Naive thymus-derived CD8-positive, alpha-beta T cell (primary cell): ENCODE results near the gene HNRNPL. TPM values are rescaled to one million over a fixed set of nuclear protein-coding genes. Genes with fewer than 3 reads are reported as not detected.

Source experiments
- ATAC-seq, 2 donors: fragments of 150-1000 bp; cut with Tn5 transposase in 1 of 2; sonication (Bioruptor Pico), chemical (Tn5 transposase) in 1 of 2; 1 replicate in 1 of 2; 2 replicates in 1 of 2; pipeline ENCODE4 v1.10.0; 2021; ENCODE audit warnings: mild to moderate bottlenecking in 2 of 2, moderate library complexity in 2 of 2
- POLR2A ChIA-PET: fragments of 350-600 bp; sonication (Branson Sonifier 250); formaldehyde crosslinking; loops from one replicate; lab custom pipeline; 2021; ENCODE audit warnings: antibody characterized with exemption; lab: Charles Lee
- DNase-seq, 10 donors: peaks; one replicate each; pipeline versions ENCODE4 v3.0.0 to v3.0.0-alpha.2; 2020 to 2022
- H3K27ac Mint-ChIP-seq, 10 donors: one replicate each; pipeline ENCODE4 v1.8.0; 2020 to 2022; ENCODE audit warnings: mild to moderate bottlenecking in 10 of 10, mixed read lengths in 10 of 10, moderate library complexity in 4 of 10, inconsistent platforms in 1 of 10
- H3K27me3 Mint-ChIP-seq, 5 donors: one replicate each; pipeline ENCODE4 v1.8.0; 2021 to 2022; ENCODE audit warnings: mixed read lengths in 5 of 5
- H3K36me3 Mint-ChIP-seq, 3 donors: one replicate each; pipeline ENCODE4 v1.8.0; 2020 to 2022; ENCODE audit warnings: mixed read lengths in 3 of 3, mild to moderate bottlenecking in 2 of 3, inconsistent platforms in 1 of 3
- H3K4me1 Mint-ChIP-seq, 4 donors: one replicate each; pipeline ENCODE4 v1.8.0; 2021 to 2022; ENCODE audit warnings: mixed read lengths in 4 of 4
- H3K4me3 Mint-ChIP-seq, 10 donors: one replicate each; pipeline ENCODE4 v1.8.0; 2020 to 2022; ENCODE audit warnings: mild to moderate bottlenecking in 10 of 10, mixed read lengths in 10 of 10, moderate library complexity in 6 of 10, inconsistent platforms in 1 of 10
- H3K9me3 Mint-ChIP-seq, 9 donors: one replicate each; pipeline ENCODE4 v1.8.0; 2020 to 2022; ENCODE audit warnings: mixed read lengths in 9 of 9, mild to moderate bottlenecking in 3 of 9, inconsistent platforms in 1 of 9, moderate library complexity in 1 of 9
- polyA plus RNA-seq, 3 donors: library from polyadenylated mRNA; unstranded; fragments of 300-500 nt; fragmentation: Illumina TruSeq; gene quantifications; one replicate each; pipeline ENCODE4 v1.2.3, GENCODE V29; 2021
- total RNA-seq, 8 experiments: library from RNA in 2 of 8; stranded (reverse) in 2 of 8; gene quantifications; one replicate each; pipeline ENCODE4 v1.2.3 and lab custom pipeline; 2021 to 2026

HNRNPL gene
- total and polyA plus RNA-seq, 5 experiments from 2014 or later = 70.6 to 406 (median 77.6) TPM

DNA sequence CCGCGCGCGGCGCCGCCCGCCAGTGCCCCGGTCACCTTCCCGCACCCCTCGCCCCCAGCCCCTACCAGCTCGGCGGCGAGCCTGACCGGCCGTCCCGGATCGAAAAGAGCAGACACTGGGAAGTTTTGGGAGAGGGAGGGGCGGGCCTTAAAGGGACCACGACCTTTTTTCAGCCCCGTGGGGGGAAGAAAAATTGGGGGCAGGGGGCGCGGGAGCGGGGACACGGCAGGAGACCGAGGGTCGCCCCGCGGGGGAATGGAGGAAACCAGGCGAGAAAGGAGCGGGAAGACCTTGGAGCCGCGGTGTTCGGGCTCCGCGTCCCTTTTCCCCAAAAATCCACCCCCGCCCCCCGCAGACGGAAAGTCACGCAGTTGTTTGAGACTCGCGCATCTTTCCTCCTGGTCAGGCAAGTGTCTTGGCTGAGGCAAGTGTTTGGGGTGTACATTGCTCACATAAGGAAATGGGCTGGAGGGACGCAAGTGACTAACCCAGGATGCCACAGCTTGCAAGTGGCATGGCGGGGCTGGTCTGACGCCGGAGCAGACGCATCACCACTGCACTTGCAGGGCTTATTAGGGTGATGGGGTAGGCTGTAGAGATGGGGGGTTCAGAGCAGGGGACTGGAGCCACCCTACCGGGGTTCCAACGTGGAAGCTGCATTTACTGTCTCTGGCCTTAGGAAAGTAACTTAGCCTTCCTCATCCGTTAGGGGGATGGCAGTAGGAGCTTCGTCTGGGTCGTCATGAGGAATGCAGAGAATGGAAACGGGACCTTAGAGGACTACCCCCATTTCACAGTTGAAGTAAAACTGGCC lies 2.7 kb upstream of the HNRNPL start:
- peak in 7 of 10 donors; percentile 41 to 77 (median 46) for DNase-seq
- ATAC-seq = no peak
- POLR2A ChIA-PET = interaction anchor here (0.7 to 9.5 kb wide), 9 partner anchors 10 to 538 kb away, joined by 3 to 302 read pairs (median 8); partner anchors contain the start of genes ECH1, MRPS12, PAF1 and RINL
- H3K27me3 Mint-ChIP-seq = peaks cover 0 to 3% (median 0%) of the 10 kb centered on the region in 5 donors
- peaks cover 25 to 56% (median 51%) of the 10 kb centered on the region in 4 donors for H3K4me1 Mint-ChIP-seq
- H3K27ac Mint-ChIP-seq = peak overlapping the region; percentile 91 to 98 (median 96)
- peak overlapping the region; percentile 85 to 98 (median 92) for H3K4me3 Mint-ChIP-seq
- H3K9me3 Mint-ChIP-seq = peaks cover 0 to 4% (median 0%) of the 10 kb centered on the region in 9 donors
- peaks cover 0 to 17% (median 7%) of the 10 kb centered on the region in 3 donors for H3K36me3 Mint-ChIP-seq

DNA sequence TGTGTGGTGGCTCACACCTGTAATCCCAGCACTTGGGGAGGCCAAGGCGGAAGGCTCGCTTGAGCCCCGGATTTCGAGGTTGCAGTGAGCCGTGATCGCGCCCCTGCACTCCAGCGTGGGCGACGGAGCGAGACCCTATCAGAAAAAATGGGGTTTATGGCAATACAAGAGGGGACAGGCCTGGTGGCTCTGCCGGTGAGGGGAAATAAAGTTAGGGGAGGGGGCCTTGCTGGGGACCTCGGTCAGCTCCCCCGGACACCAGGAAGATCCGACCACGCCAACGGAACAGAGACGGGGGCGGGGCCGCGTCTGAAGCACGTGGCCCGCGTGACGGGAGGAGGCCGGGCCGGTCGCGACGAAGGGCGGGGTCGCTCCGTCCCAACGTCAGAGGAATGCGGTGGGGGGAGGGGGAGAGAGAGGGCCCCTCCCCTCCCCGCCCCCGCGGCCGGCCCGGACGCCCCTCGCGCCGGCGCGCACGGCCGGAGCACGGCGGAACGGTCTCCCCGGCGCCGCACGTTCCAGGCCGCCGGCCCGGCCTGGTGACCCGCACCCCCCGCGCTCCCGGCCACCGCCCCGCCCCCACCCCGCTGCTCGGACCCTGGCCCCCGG lies 1.9 kb upstream of the HNRNPL start:
- H3K9me3 Mint-ChIP-seq = peaks cover 0 to 4% (median 0%) of the 10 kb centered on the region in 9 donors
- peaks cover 24 to 56% (median 50%) of the 10 kb centered on the region in 4 donors for H3K4me1 Mint-ChIP-seq
- H3K36me3 Mint-ChIP-seq = peaks cover 0 to 24% (median 7%) of the 10 kb centered on the region in 3 donors

DNA sequence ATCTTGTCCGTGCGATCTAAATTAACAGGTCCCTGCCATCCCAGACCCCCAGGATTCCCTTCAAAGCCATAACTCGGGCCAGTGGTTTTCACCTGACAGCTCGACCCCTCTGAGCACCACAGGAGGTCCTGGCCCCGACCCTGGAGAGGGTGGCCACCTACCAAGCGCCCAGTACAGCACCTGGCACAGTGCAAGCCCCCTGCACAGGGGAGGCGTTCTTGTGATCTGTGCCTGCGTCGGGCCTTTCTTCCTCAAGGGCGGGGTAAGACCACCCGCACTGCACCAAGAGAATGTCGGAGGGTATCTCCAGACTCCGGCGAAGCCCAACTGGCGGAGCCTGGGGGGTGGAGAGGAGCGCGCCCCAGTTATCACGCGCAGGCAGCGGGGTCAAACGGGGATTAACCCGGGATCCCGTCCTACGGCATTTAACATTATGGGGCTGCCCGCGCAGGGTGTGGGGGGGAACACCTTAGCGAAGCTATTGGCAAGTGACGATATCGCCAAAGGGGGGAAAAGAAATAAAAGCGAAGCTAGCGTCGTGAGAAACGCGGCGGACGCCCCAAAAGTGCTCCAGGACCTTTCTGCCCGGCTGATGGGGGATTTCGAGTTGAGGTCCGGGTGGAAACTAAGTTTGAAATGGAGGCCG lies 1.3 kb upstream of the HNRNPL start:
- peak in 9 of 10 donors; percentile 32 to 76 (median 51) for DNase-seq

More for the DNA sequence above, 1.9 kb upstream of the HNRNPL start:
- POLR2A ChIA-PET = interaction anchor here (0.6 to 9.5 kb wide), 15 partner anchors 10 to 553 kb away, joined by 3 to 302 read pairs (median 8); partner anchors contain the start of genes ECH1, MRPS12, NFKBIB and RINL
- ATAC-seq (no peak), DNase-seq (peak; percentile 78 to 94 (median 85))
- Mint-ChIP-seq H3K4me3 (peak overlapping the region; percentile 92 to 99 (median 95)), H3K27ac (peak overlapping the region; percentile 95 to 100 (median 99)), H3K27me3 (peaks cover 0 to 3% (median 0%) of the 10 kb centered on the region in 5 donors)

DNA sequence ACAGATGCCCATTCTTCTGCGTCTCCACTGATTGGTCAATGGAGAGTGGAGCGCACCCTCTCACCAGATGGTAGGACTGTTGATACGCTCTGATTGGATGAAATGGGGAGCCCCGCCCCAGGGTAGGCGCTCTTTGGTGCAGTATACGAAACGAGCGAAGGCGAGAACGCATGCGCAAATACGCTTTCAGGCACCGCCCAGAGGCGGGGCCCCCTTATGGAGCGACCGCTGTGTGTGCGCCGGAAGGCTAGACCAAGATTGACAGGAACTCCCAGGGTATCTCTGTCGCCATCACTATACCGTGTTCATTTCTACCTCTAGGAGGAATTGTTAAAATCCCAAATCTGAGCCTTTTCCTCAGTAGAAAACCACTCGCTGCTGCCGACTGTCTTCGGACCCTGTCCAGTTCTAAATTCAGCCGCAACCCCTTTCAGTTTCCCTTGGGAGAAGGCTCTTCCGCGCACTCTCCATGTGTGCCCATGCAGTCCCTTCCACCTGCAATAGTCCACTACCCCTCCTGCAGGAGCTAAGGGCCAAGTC lies 720 bp upstream of the HNRNPL start:
- H3K27me3 Mint-ChIP-seq = peaks cover 0 to 3% (median 0%) of the 10 kb centered on the region in 5 donors
- H3K36me3 Mint-ChIP-seq = peaks cover 2 to 35% (median 15%) of the 10 kb centered on the region in 3 donors
- DNase-seq (peak in 8 of 10 donors; percentile 92 to 100 (median 99)), ATAC-seq (peak; percentile 76 to 79)
- peaks cover 25 to 59% (median 55%) of the 10 kb centered on the region in 4 donors for H3K4me1 Mint-ChIP-seq
- POLR2A ChIA-PET = interaction anchor here (0.5 to 9.5 kb wide), 16 partner anchors 8 to 630 kb away, joined by 3 to 302 read pairs (median 7); partner anchors contain the start of genes ECH1, MRPS12, NFKBIB and RINL
- peaks cover 0 to 4% (median 0%) of the 10 kb centered on the region in 9 donors for H3K9me3 Mint-ChIP-seq
- peak overlapping the region; percentile 92 to 99 (median 95) for H3K4me3 Mint-ChIP-seq
- peak overlapping the region; percentile 95 to 100 (median 99) for H3K27ac Mint-ChIP-seq

More for the DNA sequence above, 1.3 kb upstream of the HNRNPL start:
- POLR2A ChIA-PET = interaction anchor here (0.5 to 9.5 kb wide), 16 partner anchors 9 to 553 kb away, joined by 3 to 302 read pairs (median 8); partner anchors contain the start of genes ECH1, MRPS12, NFKBIB and RINL
- peak overlapping the region; percentile 92 to 99 (median 95) for H3K4me3 Mint-ChIP-seq
- H3K4me1 Mint-ChIP-seq = peaks cover 23 to 53% (median 50%) of the 10 kb centered on the region in 4 donors
- H3K9me3 Mint-ChIP-seq = peaks cover 0 to 4% (median 0%) of the 10 kb centered on the region in 9 donors
- ATAC-seq = no peak
- peak overlapping the region; percentile 95 to 100 (median 99) for H3K27ac Mint-ChIP-seq
- H3K36me3 Mint-ChIP-seq = peaks cover 0 to 30% (median 11%) of the 10 kb centered on the region in 3 donors
- peaks cover 0 to 3% (median 0%) of the 10 kb centered on the region in 5 donors for H3K27me3 Mint-ChIP-seq

DNA sequence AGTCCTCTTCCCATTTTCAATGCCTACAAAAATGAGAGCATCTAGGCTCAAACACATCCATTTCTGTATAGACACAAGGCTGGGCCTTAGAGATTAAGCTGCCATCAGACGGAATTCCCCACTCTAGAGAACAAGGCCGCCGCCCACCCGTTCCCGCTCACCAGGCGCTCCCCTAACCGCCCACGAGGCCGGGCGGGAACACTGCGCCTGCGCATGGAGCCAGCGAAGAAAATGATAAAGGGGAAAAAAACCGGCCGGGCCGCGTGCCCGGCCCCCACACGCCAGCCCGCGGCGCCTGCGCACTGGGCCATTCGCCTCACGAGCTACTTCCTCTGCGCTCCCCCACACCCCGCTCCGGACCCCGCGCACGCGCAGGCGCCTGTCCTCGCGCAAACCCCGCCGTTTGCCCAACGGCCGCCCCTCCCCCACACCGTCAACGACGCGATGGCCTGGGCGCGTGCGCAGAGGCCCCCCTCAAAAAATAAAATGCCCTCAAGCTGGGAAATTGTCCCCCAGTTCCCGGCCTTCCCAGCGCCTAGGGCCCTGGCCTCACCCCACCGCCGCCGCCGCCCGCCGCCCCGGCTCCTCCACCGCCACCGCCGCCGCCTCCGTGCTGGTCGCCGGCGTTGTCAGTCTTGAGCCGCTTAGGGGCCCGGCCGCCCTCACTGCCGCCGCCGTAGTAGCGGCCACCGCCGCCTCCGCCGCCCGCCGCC lies 483 bp downstream of the HNRNPL start:
- peaks cover 5 to 48% (median 20%) of the 10 kb centered on the region in 3 donors for H3K36me3 Mint-ChIP-seq
- peak; percentile 19 to 26 for ATAC-seq

DNA sequence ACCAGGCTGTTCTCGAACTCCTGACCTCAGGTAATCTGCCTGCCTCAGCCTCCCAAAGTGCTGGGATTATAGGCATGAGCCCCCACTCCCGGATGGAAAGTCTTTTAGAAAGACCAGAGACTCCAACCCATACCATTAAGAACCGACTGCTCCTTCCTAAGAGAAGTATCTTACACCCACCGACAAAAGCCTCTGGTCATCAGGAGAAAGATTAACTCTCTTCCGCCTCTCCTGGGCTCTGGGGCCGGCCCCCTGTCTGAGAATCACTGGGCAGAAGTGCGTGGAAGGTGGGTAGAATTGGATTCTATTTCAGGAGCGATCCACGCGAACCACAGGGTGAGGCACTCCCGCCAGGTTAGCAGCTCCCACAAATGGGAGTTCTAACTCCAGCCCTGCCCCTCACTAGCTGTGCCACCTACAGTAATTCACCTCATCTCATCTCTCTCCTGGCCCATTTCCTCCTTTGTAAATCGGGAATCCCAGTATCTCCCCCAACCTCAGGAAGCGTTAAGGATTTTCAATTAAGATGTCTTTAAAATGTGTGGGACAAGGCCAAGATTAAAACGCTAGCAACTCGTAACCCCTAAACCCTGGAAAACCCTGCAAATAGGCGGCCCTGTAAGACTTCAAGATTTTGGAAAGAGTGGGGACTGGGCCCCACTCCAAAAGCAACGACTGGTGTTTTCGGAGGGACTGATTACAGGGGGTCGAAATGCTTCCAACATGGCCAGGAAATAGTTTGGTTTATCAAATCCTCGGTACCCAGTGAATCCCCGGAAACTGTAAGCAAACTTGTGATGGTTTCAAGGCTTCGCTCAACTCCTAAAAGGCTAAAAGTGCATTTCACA lies 1.3 kb downstream of the HNRNPL start:
- H3K9me3 Mint-ChIP-seq = peaks cover 0 to 4% (median 0%) of the 10 kb centered on the region in 9 donors
- ATAC-seq (no peak), DNase-seq (no peak)
- POLR2A ChIA-PET = interaction anchor here (0.6 to 9.5 kb wide), 21 partner anchors 9 to 1041 kb away, joined by 3 to 302 read pairs (median 6); partner anchors contain the start of genes ECH1, EIF3K, FAM98C and MAP4K1
- H3K4me1 Mint-ChIP-seq = peaks cover 35 to 71% (median 67%) of the 10 kb centered on the region in 4 donors
- H3K4me3 Mint-ChIP-seq = peak overlapping the region; percentile 92 to 99 (median 94)
- peaks cover 0 to 3% (median 0%) of the 10 kb centered on the region in 5 donors for H3K27me3 Mint-ChIP-seq
- H3K27ac Mint-ChIP-seq = peak overlapping the region; percentile 88 to 100 (median 98)
- peaks cover 5 to 55% (median 28%) of the 10 kb centered on the region in 3 donors for H3K36me3 Mint-ChIP-seq

More for the DNA sequence above, 483 bp downstream of the HNRNPL start:
- POLR2A ChIA-PET = interaction anchor here (0.6 to 9.5 kb wide), 24 partner anchors 9 to 1041 kb away, joined by 3 to 302 read pairs (median 6); partner anchors contain the start of genes ECH1, EIF3K, FAM98C and MAP4K1
- H3K27ac Mint-ChIP-seq = peak overlapping the region; percentile 95 to 100 (median 98)
- H3K27me3 Mint-ChIP-seq = peaks cover 0 to 3% (median 0%) of the 10 kb centered on the region in 5 donors
- H3K4me1 Mint-ChIP-seq = peaks cover 31 to 66% (median 61%) of the 10 kb centered on the region in 4 donors
- peak overlapping the region; percentile 92 to 99 (median 95) for H3K4me3 Mint-ChIP-seq
- DNase-seq = peak; percentile 94 to 100 (median 97)
- peaks cover 0 to 4% (median 0%) of the 10 kb centered on the region in 9 donors for H3K9me3 Mint-ChIP-seq

DNA sequence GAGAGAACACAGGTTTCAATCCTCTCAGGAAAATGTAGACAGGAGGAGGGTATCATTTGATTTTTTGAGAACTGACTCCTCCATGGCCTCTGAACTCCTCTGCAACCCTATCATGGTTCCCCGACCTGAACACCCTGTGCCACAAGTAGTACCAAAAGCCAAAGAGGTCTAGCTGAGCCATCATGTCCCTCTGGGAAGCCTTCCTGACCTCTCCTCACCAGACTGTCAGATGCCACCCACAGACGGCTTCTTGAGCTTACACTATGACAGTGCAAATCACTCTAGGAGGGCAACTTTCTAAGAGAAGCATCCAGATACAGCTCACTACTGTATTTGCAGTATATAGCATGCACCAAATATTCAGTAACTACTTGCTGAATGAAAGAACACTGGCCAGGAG lies 3.7 kb downstream of the HNRNPL start:
- ATAC-seq = no peak
- peak overlapping the region in 8 of 10 donors; percentile 21 to 71 (median 54) for H3K4me3 Mint-ChIP-seq
- DNase-seq = no peak
- H3K9me3 Mint-ChIP-seq = peaks cover 0 to 4% (median 0%) of the 10 kb centered on the region in 9 donors
- peaks cover 0 to 6% (median 0%) of the 10 kb centered on the region in 5 donors for H3K27me3 Mint-ChIP-seq
- POLR2A ChIA-PET = interaction anchor here (0.5 to 9.5 kb wide), 5 partner anchors 11 to 63 kb away, joined by 3 to 302 read pairs (median 3); partner anchors contain the start of gene ECH1
- H3K36me3 Mint-ChIP-seq = peaks cover 9 to 80% (median 38%) of the 10 kb centered on the region in 3 donors
- H3K4me1 Mint-ChIP-seq = peaks cover 37 to 83% (median 77%) of the 10 kb centered on the region in 4 donors
- H3K27ac Mint-ChIP-seq = peak overlapping the region in 9 of 10 donors; percentile 53 to 98 (median 73)

DNA sequence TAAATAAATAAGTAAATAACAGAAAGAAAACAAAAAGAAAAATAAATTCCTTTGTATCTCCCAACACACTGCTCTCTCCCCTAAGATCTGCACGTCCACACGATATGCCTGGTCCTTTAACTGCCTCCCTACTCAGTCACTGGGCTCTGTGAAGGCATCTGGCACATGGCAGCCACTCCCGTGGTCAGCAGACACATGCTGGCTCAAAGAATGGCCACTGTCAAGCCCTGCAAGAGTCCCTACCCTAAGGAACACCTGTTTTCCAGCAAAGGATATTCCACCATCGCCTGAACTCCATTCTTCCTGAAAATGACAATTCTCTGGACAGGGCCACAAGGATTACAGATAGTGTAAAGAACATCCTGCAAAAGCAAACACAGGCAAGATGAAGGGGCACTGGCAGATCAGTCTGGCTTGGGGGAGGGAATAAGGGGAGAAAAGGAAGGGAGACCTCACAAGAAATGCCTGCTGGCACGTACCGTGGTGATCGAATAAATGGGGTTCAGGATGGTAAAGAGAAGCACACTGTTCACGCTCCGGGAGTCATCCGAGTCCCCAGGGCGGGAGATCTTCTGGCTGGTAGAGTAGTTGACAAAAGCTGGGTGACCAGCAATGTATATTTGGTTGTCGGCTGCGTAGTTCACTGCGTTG lies 4.3 kb downstream of the HNRNPL start:
- Mint-ChIP-seq H3K27me3 (peaks cover 0 to 6% (median 0%) of the 10 kb centered on the region in 5 donors), H3K36me3 (peaks cover 9 to 86% (median 44%) of the 10 kb centered on the region in 3 donors), H3K9me3 (peaks cover 0 to 4% (median 0%) of the 10 kb centered on the region in 9 donors), H3K4me3 (peak overlapping the region in 8 of 10 donors; percentile 36 to 71 (median 57)), H3K27ac (peak overlapping the region in 8 of 10 donors; percentile 18 to 88 (median 72)), H3K4me1 (peaks cover 38 to 85% (median 80%) of the 10 kb centered on the region in 4 donors)
- no peak for DNase-seq
- POLR2A ChIA-PET = interaction anchor here (0.5 to 9.5 kb wide), 5 partner anchors 11 to 64 kb away, joined by 3 to 302 read pairs (median 3); partner anchors contain the start of gene ECH1
- no peak for ATAC-seq

DNA sequence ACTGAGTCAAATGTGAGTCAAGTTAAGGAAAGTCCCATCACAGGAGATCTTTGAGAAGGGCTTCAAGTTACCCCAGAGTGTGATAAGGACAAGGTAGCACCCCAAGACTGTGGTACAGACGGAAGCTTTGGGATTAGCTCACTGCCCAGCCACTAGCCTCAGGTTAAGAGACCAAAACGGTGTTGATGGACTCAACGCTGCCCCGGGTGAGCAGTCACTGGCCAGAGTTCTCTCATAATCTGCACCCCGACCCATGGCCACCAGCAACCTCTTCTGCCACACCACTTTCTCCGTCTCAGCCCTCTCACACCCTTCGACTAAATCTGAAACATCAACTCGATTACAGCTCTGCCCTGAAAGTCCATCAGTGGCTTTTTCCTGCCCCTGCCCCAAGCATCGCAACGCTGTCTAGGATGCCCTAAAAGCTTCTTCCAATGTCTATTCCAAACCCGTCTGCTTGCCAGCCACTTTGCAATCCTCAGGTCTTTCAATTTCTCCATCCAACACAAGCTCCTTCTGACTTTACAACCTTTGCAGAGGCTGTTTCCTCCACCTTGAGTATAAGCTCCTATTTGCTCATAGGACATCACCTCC lies 5.6 kb downstream of the HNRNPL start:
- Mint-ChIP-seq H3K9me3 (peaks cover 0 to 4% (median 0%) of the 10 kb centered on the region in 9 donors), H3K4me1 (peaks cover 41 to 94% (median 87%) of the 10 kb centered on the region in 4 donors), H3K27me3 (peaks cover 0 to 5% (median 0%) of the 10 kb centered on the region in 5 donors), H3K36me3 (peaks cover 9 to 98% (median 49%) of the 10 kb centered on the region in 3 donors), H3K4me3 (peak overlapping the region in 9 of 10 donors; percentile 4 to 91 (median 82)), H3K27ac (peak overlapping the region; percentile 40 to 98 (median 86))
- POLR2A ChIA-PET = interaction anchor here (0.6 to 3.1 kb wide), 8 partner anchors 10 to 591 kb away, joined by 3 to 37 read pairs (median 3); partner anchors contain the start of genes ECH1, RINL and RPS16
- DNase-seq (no peak), ATAC-seq (no peak)
